SK-N-DZ (cell line): ENCODE data around the gene SSBP3.

Source experiments
- DNase-seq: peaks from one replicate; pipeline ENCODE4 v3.0.0-alpha.2; 2015; ENCODE audit warnings: low spot score

SSBP3 gene

DNA sequence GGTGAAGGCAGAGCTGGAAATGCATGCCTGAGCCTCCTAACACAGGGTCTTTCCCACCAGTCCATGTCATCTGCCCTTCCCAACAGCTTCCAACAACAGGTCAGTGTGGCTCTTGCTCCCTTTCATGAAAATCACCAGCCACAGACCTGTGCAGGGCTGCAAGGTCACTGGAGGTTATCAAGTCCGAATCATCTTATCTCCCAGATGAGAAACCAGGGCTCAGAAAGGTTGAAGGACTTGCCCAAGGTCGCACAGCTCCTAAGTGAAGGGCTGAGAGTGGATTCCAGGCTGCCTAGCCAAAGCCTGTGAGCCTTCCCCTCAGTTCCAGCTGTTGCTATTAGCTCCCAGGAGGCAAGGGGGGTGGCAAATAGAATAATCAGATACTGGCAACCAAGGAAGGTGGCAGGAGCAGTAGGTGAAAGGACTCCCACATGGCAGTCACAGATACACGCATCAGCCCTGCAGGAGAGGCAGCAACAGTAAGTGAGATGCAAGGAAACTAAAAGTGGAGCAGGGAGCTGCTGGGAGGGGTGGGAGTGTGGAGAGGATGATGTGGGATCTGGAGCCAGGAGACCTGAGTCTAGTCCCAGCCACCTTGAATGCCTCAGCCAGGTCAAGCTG lies 74.2 kb downstream of the SSBP3 start:
- DNase-seq: no peak

DNA sequence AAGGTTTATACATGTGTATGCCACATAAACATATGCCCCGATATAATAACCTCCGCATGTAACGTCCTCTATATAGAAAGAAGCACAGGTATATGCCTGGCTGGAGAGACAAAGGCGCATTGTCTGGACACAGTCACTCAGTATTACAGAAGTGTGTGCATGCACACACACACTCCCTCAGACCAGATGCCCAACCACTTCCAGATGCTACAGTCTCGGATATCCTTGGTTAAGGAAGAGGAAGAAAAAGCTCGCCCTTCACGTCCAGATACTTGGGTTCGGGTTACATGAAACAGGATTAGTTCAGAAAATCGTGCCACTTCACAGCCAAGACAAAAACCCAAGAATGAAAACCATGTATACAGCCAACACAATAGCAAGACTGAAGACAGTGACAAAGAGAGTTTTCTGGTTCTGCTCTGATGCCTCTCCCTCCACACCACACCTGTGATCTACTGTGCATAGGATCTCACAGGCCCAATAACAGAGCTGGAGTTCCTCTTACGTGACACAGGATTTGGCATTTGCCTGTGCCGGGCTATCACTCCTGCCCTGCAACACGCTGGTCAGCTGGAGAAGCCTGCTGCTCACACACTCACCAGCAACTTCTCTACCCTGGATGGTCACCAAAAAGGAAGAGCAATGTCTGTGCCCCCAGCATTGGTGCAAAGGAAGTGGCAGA lies 75.0 kb downstream of the SSBP3 start:
- DNase-seq: peak; percentile 68

DNA sequence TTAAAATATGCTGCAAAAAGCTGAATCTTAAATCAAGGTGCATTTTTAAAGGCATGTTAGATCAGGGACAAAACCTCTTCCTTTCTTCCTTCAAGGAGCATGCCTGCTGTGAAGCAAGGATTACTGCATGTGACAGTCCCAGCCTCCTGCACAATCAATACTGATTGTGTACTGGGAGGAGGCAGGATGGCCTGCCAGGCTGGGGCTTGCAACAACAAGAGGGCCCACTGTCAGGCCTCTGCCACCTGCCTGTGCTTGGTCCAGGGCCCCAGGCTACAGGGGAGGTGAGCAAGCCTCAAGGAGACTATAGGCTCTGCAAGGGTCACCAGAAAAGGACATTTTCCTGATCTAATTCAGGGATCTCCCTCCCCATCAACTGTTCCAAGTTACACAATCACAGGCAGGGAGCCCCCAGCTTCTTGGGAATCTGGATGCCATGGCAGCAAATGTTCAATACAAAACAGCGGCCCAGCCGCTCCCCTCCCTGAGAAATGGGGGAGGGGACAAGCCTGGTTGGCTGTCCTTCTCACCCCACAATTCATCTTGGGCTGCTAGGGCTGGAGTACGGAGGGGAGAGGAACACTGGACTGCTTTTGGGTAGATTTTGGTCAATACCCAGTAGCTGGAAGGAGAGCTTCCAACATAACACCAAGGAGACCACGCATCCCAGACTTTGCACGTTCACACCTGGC lies 76.7 kb downstream of the SSBP3 start:
- no peak for DNase-seq

DNA sequence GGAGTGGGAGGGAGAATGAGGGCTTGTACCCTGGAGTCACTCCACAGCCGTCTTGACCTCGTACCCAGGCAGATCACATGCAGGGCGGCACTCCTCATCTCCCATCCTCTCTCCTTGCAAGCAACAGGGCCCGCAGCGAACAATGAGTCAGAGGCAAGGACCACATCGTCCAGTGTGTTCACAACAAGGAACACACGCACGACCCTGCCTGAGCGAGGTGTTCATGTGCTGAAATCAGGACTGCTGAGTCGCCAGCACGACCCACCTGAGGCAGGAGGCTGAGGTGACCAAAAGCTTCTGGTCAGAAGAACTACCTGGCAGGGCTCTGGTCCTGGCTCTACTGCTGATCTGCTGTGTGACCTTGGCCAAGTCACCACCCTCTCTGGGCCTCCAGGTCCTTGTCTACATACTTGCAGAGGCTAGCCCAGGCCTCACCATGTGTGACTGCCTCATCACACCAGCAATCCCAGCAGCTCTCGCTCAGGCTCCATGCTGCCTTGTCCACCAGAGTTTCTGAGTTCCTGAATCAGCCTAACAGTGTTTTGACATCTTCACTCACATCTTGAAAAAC lies 78.0 kb downstream of the SSBP3 start:
- DNase-seq: no peak

DNA sequence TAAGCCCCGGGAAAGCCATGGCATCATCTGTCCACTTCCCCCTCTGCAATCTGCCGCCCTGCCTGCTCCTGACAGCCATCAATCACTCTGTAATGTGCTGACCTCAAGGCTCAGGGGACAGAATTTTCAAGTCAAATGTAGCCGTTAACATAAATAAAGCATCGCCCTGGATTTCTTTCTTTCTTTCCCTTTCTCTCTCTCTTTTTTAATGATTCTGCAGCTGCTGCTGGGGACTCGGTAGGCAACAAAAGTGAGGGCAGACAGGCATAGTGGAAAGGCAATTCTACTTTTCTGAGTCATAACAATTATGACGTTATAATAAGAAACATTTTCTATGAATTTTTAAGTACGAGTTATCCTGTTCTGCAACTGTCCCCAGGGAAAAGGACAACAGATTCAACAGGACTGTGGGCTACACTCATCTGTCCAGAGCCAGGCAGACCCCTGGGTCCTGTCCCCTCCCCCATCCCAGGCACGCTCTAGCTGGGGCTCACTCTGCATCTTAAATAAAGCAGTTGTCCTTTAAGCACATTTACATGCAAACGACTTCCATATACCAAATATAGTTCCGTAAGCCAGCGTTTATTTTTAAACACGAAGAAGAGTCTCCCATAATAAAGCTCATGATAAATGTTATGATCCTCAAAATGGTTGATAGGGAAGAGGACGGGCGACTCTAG lies 78.7 kb downstream of the SSBP3 start:
- peak; percentile 35 for DNase-seq

DNA sequence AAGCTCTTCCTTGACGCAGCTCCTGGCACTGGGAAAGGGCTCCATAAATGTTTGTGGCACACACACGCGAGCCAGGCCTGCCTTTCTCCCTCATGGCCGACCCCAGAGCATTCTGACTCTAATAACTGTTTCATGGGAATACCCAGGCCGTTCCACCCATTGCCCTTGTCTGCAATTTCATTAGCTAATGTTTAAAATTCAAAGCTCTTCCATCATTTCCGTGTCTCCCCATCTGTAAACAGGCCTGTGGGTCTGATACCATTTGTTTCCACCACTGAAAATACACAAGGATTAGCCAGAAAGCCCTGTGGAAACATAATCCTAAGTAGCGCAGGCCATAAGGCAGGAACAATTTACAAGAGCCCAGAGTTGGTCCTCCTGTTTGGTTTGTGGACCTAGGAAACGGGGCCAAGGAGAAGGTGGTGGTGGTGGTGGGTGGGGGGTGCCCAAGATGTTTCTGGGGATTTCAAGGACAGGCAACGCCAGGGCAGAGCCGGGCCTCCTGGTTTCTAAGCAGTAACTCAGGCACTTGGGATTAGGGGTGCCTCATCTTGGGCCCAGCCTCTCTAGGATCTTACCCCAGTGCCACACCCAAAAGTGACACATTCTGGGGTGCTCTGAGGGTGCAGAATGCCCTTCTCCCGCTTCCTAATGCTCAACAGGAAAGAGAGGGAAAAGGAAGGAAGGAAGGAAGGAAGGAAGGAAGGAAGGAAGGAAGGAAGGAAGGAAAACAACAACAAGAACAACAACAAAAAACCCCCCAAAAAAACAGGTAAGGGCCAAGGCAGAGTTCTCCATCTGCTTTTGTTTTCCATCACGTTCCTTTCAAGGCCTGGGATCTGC lies 79.4 kb downstream of the SSBP3 start:
- DNase-seq: no peak

DNA sequence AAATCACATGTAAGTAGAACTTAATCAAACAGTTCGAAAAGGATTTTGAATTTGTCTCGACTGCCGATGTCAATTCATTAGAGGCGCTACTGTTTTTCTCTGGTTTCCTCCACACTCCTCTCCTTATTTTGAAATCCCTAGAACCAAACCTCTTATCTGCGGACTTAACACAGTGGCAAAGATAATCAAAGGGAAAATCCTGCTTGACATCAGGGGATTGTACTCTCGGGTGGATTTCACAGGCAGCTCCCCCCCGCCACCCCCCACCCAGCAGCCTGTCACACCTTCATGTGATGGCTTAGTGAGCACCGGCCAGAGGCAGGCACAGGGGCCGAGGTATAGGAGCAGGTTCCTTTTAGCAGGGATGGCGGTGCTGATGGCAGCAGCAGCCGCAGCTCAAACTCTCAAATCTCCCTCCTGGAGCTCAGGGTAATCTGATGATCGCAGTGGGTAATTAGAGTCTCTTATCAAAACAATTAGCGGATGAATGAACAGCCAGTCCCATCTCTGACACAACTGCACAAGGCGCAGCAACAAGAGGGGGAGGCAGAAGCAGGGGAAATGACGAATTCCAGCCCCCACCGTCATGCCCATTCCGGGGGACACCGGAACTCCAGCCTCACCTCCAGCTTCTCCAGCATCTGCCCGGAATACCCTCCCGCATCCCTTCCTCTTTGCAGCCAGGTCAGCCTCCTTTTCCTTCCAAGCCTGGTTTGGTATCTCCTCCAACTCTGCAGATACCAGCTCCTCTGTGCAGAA lies 80.3 kb downstream of the SSBP3 start:
- DNase-seq: peak; percentile 84

DNA sequence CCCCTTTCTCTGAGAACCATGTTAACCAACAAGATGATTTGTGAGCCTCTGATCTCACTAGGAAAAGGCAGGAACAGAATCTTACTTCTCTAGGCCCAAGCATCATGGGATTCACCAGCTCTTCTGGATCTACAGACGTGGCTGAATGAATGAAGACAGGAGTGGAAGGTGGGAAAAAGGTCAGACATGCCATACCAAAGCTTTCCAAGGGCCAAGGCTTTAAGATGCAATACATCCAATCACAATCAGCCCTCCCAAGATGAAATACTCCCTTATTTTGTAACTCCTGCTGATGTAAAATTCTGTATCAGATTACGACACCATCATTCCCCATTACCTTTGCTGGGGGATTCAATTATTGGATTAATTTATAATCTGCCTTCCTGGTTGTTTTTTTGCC lies 80.9 kb downstream of the SSBP3 start:
- no peak for DNase-seq

DNA sequence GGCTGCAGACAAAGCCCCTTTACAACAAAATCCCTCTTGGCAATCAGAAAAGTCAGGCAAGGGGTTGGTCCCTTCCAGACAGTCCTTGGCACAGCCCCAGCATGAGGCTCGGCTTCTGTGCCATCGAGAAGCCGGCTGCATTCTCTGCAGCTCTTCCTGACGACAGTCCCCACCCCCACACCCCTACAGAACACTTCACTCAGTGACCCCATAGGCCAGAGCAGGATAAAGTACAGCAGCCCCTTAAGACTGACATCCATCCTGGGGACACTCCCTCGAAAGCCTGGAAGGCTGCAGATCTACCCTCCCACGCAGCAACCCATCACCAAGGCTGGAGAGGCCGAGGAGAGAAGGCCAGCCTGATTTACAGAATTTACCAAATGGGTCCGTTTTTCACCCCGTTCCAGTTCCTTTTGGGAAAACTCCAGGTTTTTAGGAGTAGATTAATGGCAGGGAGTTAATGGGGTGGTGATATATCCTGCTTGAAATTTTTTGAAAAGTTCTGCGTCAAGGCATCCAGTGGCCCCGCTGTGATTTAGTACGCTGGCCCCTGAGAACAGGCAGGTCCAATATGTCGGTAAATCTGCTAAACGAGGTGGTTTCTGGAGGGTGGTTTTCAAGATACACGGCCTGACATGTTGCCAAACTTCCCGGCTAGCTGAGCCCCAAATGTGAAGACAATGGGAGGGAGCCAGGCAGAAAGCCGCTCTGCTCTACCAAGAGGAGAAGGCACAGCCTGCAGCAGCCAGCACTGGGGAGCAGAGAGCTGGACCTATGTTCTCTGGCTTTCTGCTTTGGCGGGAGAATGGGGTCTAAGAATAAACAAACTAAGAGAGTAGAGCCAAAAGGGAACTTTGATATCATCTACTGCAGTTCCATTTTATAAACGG lies 81.7 kb downstream of the SSBP3 start:
- DNase-seq: no peak

DNA sequence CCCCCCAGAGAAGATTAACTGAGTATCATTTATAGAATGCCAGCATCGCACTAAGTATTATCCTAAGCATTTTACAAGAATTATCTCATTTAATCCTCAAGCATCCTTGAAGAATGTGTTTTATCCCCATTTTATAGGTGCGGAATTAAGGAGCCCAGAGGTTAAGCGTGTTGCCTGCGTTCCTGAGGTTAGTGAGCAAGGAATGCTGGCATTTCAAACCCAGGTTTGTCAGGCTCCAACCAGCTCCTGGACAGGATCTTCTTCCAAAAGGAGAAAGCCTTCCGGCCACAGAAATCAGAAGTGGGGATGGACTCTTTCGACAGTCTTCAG lies 82.3 kb downstream of the SSBP3 start:
- no peak for DNase-seq

DNA sequence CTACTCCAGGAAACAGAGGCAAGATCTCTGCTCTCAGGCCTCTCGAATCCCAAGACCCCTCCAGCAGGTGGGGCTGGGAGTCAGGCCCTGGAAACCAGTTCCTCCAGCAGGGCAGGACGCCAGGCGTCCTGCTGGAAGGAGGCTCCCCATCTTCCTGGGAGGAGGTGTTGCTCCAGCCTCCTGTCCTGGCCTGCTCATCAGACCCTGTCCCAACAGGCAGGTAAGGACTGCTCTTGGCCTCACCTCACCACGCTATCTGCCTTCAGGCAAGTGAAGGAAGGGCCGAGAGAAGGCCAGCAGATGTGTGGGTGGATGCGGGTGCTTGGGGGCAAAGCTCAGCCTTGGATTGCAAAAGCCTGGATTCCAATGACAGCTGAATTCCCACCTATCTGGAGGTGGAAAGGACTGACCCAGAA lies 82.9 kb downstream of the SSBP3 start:
- DNase-seq: no peak

DNA sequence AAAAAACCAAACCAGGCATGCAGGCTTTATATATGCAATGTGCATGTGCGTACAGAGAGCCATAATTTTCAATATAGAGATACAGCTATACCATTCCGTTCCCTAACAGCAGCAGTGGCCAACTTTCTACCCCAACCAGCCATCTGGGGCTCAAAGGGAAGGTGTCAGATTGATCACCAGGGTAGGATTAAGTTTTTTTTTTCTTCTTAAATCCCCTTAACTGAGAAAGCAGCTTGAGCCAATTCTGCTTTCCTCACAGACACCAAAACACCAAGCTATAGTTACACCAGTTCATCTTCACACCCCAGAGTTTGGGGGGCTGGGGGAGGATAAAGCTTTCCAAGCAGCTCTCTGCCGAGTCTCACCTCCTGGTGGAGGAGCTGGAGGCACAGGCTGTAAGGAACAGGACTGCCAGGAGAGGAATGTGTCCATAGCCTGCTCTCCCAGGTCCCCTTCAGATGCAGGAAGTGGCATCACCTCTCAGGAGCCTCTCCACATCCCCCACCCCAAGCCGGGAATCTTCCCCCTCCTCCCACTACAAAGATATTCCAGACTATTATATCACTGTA lies 87.9 kb downstream of the SSBP3 start:
- no peak for DNase-seq

DNA sequence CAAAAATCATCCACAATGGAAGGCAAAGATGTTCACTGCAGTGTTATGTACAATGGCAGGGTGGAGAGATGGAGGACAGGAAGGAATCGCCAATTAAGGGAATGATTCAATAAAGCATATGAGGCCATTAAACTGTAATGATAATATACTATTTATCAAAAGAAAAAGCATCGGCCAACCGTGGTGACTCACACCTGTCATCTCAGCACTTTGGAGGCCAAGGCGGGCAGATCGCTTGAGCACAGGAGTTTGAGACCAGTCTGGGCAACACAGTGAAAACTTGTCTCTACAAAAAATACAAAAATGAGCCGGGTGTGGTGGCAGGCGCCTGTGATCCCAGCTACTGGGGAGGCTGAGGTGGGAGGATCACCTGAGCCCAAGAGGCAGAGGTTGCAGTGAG lies 89.1 kb downstream of the SSBP3 start:
- DNase-seq: no peak

DNA sequence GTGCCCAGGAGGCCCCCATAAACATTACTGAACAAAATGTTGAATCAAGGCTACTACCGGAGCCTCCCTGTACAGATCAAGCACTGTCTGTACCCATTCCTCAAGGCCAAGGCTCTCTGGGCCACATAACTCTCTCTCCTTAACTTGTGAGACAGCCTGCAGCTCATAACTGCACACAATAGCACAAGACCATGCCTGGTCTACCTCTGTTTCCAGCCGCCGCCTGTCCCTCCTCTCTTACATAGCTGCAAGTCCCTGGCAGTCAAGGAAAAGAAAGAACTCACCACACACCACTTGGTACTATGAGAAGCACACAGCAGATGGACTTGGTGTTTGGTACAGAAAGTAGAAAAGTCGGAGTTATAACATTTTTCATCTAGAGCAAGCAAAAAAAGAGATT lies 91.1 kb downstream of the SSBP3 start:
- DNase-seq: no peak

DNA sequence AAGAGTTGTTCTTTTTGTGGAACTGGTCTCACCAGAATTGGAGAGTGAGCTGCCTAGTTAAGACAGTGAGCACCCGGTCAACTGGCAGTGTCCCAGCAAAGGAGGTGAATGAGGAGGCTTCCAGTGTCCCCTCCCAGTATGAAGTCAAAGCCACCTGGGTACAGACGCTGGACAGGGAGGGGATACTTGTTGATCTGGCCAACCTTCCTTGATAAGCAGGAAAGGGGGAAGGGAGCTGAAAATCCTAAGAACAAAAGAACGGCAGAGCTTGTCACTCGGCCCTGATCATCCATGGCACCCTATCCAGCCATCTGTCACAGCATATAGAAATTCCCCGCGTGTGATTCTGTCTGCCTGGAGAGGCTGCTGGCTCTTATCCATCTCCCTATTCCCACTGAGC lies 91.5 kb downstream of the SSBP3 start:
- no peak for DNase-seq

DNA sequence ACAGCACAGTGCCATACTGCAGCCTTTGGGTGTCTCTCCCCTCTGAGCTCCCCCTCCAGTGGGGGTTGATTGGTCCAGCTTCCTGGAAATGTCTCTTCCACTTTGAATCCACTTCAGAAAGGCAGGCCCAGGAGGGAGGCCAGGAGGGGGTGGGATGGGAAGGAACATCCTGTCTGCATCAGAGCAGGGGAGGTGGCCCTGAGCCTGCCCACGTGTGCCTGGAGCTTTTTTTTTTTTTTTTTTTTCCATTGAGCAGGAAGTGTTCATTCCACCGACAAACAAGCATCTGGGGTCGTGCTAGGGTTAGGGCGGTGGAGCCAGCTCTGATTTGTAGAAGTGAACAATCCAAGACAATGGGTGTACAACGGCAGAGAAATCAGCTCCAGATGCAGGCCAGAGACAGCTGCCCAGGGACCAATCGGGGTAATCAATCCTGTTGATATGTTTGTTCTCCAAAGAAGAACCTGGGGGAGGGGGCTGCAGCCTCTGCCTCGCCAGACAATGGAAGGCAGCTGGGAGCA lies 93.3 kb downstream of the SSBP3 start:
- DNase-seq: peak; percentile 64

DNA sequence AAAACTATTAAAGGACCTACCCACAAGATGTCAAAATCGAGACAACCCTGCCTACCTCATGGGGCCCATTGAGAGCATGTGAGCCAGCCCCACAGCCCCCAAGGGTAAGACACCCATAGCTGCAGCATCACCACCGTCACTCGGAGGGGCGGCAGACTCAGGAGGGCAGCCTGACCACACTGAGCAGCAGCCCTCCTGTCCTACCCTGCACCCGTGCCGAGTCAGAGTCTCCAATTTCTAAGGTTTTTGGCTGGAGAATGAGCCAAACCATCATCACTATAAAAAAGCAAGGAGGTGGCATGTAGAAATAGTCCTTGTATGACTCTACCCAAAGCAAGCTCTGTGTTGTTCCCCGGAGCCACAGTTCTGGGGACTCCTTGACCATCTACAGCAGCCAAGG lies 94.7 kb downstream of the SSBP3 start:
- DNase-seq: no peak

DNA sequence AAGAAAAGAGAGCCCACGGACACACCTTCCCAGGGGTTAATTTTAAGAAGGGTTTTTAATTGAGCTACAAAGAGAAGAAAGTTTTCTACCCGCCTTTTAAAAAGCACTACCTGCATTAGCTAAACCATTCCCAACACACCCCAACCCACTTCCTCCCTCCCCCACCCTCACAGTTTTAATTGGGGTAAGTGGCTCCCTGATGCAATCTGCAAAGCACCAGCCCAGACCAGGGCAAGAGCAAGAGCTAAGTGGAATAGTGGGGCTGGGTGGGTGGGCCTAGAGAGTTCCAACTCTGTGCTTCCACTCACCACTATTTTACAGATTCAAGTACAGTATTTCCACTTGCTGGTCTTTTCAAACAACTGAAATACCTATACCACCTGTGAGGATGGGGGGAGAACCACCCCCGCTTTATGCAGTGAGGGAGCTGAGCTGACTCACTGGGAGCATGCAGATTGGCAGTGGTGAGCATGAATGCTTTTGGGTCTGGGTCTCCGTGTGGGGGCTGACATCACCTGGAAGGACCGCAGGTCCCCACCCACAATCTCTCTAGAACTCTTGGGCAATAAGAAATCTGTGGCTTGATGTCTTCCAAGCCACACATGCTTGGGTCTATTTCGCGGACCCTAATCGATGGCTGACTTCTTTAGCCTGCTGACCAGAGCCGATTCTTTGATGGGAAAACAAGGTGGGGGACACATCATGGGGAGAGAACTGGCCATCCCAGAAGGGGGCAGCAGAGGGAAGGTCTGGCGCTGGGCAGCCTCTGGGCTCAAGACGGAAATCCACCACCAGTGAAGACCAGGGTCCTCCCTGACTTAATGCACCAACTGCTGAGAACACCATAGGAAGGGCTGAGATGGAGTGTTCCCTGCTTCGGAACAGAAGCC lies 95.5 kb downstream of the SSBP3 start:
- DNase-seq: peak; percentile 55
